CD4-positive, alpha-beta T cell treated with Interleukin-12 subunit alpha and Interleukin-12 subunit beta, for 1 hour (primary cell): ENCODE measurements around the gene FOXE3.
"Not testable (repeated sequence)": the region's sequence is repeated elsewhere in the genome, so short reads cannot be mapped to it uniquely, and the experiment has no call there.

Experiments
- DNase-seq: peaks from one replicate; pipeline ENCODE4 v3.0.0-alpha.2; 2020

FOXE3 gene

GRCh38 chr1:47450606-47451005, 34.5 kb downstream of the FOXE3 start:
- DNase-seq, result no peak

DNA sequence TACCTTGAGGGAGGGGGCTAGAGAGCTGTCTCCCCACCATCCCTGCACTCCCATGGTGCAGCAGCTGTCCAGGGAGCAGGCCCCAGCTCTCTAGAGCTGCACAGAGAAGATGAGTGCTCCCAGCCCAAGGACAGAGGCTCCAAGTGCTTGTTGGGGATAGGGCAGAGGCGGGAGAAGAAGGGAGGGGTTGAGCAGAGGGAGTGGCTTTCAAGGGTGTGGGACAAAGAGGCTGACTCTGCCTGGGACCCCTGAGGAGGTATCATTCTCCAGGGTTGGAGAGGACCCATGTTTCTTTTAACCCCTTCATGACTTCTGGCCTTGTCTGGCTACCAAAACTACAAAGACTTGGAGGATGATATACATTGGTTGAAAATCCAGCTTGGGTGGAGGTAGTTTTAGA, 36.3 kb downstream of the FOXE3 start:
- no peak for DNase-seq

DNA sequence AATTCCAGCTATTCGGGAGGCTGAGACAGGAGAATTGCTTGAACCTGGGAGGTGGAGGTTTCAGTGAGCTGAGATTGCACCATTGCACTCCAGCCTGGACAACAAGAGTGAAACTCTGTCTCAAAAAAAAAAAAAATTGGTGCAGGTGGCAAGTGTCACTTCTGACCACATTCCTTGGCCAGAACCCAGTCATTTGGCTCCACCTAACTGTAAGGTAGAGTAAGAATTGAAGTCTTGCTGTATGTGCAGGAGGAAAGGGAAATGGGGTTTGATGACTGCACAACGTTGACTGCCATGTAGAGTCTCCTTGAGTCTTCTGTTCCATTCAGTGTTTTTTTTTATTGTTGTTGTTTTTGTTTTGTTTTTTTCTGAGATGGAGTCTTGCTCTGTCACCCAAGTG, 37.8 kb downstream of the FOXE3 start:
- DNase-seq, result not testable (repeated sequence)

DNA sequence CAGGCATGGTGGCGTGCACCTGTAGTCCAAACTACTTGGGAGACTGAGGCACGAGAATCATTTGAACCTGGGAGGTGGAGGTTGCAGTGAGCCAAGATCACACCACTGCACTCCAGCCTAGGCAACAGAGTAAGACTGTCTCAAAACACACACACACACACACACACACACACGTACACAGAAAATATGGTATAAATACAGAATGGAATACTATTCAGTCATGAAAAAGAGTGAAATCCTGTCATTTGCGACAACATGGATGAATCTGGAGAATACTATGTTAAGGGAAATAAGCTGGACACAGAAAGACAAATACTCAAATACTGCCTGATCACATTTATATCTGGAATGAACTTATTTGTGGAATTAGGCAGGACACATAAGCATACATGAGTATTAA, 40.2 kb downstream of the FOXE3 start:
- DNase-seq, result no peak

- DNase-seq, result not testable (repeated sequence)
Observed at GRCh38 chr1:47457547-47457946, 41.5 kb downstream of the FOXE3 start.

GRCh38 chr1:47459253-47459788, 43.2 kb downstream of the FOXE3 start:
- DNase-seq, result no peak

DNA sequence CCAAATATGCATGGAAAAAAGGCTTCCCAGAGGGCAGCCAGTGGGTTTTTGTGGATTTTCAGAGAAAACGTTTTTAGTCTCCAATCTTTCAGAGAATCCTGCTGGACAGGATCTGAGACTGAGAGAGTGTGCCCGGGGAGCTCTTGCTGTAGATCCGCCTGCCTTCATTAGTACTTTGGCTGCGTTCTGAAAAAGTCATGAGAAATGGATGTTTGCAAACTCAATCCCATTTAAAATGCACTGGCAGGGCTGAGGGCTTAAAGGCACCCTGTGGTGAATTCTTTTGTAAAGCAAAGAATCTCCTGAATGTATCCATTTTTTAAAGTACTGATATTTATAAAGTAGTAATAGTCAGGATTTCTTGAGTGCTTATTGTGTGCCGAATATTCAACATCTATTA, 44.0 kb downstream of the FOXE3 start:
- no peak for DNase-seq

DNA sequence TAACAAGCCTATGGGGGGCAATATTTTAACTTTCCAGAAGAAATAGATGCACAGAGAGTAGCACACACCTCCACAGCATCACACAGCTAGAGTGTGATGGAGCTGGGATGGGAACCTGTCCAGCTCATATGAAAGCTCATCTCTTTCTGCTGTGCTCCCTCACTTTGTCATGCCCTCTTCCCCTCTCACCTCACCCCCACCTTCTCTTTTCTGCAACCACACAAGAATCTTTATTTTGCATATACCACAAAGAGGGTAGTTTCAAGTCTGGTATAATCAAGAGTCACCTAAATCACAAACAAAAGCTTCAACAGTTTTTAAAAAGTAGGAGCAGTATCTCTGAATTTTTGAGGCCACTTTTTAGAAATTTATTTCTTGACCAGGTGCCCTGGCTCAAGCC, 44.4 kb downstream of the FOXE3 start:
- no peak for DNase-seq

DNA sequence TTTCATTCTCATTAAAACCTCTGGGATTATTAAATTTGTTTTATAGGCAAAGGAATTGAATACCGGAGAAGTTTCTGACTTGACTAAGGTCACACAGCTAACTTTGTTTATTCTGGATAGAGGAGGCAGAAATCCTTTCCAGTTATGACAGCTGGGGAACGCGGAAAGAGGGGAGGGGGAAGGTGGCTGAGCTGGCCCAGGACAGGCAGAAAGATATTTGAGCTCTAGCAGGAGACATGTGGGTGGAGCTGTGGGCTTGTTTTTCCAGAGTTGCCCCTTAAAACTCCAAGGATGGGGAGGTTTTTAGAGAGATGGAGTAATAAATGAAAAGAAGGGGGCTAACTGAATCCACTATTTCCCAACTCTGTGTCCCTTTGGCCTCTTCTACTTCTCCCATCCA, 49.5 kb downstream of the FOXE3 start:
- DNase-seq, result no peak
